Cardiac muscle cell (in vitro differentiated cells and primary cell): ENCODE measurements around the gene NR2C2. TPM values are rescaled to one million over a fixed set of nuclear protein-coding genes. Genes with fewer than 3 reads are reported as not detected.

Source experiments
- DNase-seq, 2 donors: peaks; one replicate each; pipeline versions ENCODE4 v3.0.0 to v3.0.0-alpha.2; 2010 to 2017; ENCODE audit warnings: low read depth in 1 of 2, low spot score in 1 of 2
- H3K27ac ChIP-seq: fragments of 200-600 bp; sonication (generic); 2 replicates; pipeline ENCODE4 v1.5.1; 2016
- H3K27me3 ChIP-seq: fragments of 200-600 bp; sonication (generic); 2 replicates; pipeline ENCODE4 v1.6.0; 2016; ENCODE audit warnings: control low read depth
- H3K36me3 ChIP-seq: fragments of 200-600 bp; sonication (generic); 2 replicates; pipeline ENCODE4 v1.5.1; 2016; ENCODE audit warnings: control low read depth
- H3K4me1 ChIP-seq: fragments of 200-600 bp; sonication (generic); 2 replicates; pipeline ENCODE4 v1.8.1; 2017; ENCODE audit warnings: low read depth, mild to moderate bottlenecking, mixed run types
- H3K4me3 ChIP-seq: fragments of 200-600 bp; sonication (generic); 2 replicates; pipeline ENCODE4 v1.5.1; 2016; ENCODE audit warnings: mild to moderate bottlenecking
- H3K9me3 ChIP-seq: fragments of 200-600 bp; sonication (generic); 2 replicates; pipeline ENCODE4 v1.5.1; 2017; ENCODE audit warnings: low read depth, mild to moderate bottlenecking, control low read depth
- CTCF ChIP-seq: IDR thresholded peaks from 2 replicates; pipeline ENCODE4 v1.5.1; 2012; ENCODE audit warnings: low read depth, mild to moderate bottlenecking, low read length
- polyA plus RNA-seq: library from polyadenylated mRNA; unstranded; fragments of >200 nt; fragmentation: Nextera tagmentation; extraction: Ambion mirVana; gene quantifications from 2 replicates; pipeline ENCODE4 v1.2.1, GENCODE V29; 2016
- total RNA-seq: library from RNA; depleted of rRNA; stranded (reverse); fragments of >200 nt; gene quantifications from 2 replicates; pipeline ENCODE4 v1.2.3, GENCODE V29; 2016

Gene NR2C2
- total and polyA plus RNA-seq, 2 experiments from 2014 or later: 16.2 to 26.5 TPM

- no peak overlapping the region for H3K27ac ChIP-seq
- peaks cover 54% of the 10 kb centered on the region for H3K36me3 ChIP-seq
These were observed 68.1 kb downstream of the NR2C2 start for GRCh38 chr3:15015456-15015855.

GRCh38 chr3:15017191-15017590 is 69.8 kb downstream of the NR2C2 start:
- Histone ChIP-seq H3K27me3 (no peaks in the 10 kb centered on the region), H3K9me3 (no peaks in the 10 kb centered on the region), H3K27ac (no peak overlapping the region), H3K4me3 (no peak overlapping the region), H3K36me3 (peaks cover 69% of the 10 kb centered on the region), H3K4me1 (no peaks in the 10 kb centered on the region)
- DNase-seq: no peak
- TF ChIP-seq CTCF: no peak

More at GRCh38 chr3:15015456-15015855, 68.1 kb downstream of the NR2C2 start:
- DNase-seq: peak in 1 of 2 donors; percentile 14
- TF ChIP-seq CTCF: no peak
- no peak overlapping the region for H3K4me3 ChIP-seq
- H3K9me3 ChIP-seq: no peaks in the 10 kb centered on the region
- H3K4me1 ChIP-seq: peaks cover 4% of the 10 kb centered on the region
- H3K27me3 ChIP-seq: no peaks in the 10 kb centered on the region

- H3K27ac ChIP-seq: no peak overlapping the region
- no peaks in the 10 kb centered on the region for H3K27me3 ChIP-seq
- H3K4me1 ChIP-seq: no peaks in the 10 kb centered on the region
- H3K9me3 ChIP-seq: no peaks in the 10 kb centered on the region
- no peak for TF ChIP-seq CTCF
- no peak overlapping the region for H3K4me3 ChIP-seq
- peaks cover 71% of the 10 kb centered on the region for H3K36me3 ChIP-seq
- no peak for DNase-seq
These were observed 75.9 kb downstream of the NR2C2 start for GRCh38 chr3:15023249-15023648.

GRCh38 chr3:15023719-15024118 is 76.3 kb downstream of the NR2C2 start:
- no peak overlapping the region for H3K4me3 ChIP-seq
- no peaks in the 10 kb centered on the region for H3K27me3 ChIP-seq
- DNase-seq: no peak
- H3K4me1 ChIP-seq: no peaks in the 10 kb centered on the region
- peaks cover 70% of the 10 kb centered on the region for H3K36me3 ChIP-seq
- TF ChIP-seq CTCF: no peak
- H3K27ac ChIP-seq: no peak overlapping the region
- H3K9me3 ChIP-seq: no peaks in the 10 kb centered on the region

GRCh38 chr3:15029625-15030024 is 82.2 kb downstream of the NR2C2 start:
- H3K4me3 ChIP-seq: no peak overlapping the region
- H3K27ac ChIP-seq: no peak overlapping the region
- DNase-seq: no peak
- peaks cover 68% of the 10 kb centered on the region for H3K36me3 ChIP-seq
- no peaks in the 10 kb centered on the region for H3K9me3 ChIP-seq
- no peak for TF ChIP-seq CTCF
- H3K4me1 ChIP-seq: no peaks in the 10 kb centered on the region
- no peaks in the 10 kb centered on the region for H3K27me3 ChIP-seq

- Histone ChIP-seq H3K4me1 (no peaks in the 10 kb centered on the region), H3K36me3 (peaks cover 62% of the 10 kb centered on the region), H3K4me3 (no peak overlapping the region), H3K27me3 (no peaks in the 10 kb centered on the region), H3K9me3 (no peaks in the 10 kb centered on the region), H3K27ac (no peak overlapping the region)
- no peak for DNase-seq
- TF ChIP-seq CTCF: no peak
These were observed 85.3 kb downstream of the NR2C2 start for GRCh38 chr3:15032650-15033049.
